GM10248 (cell line): ENCODE measurements around the gene PAQR9.

ENCODE experiments used
- CTCF ChIA-PET: fragments of 300-600 bp; sonication (Branson Sonifier 250); formaldehyde crosslinking; extraction: SDS; loops from one replicate; lab custom pipeline; 2021; ENCODE audit warnings: antibody characterized with exemption; lab: Yijun Ruan, JAX
- POLR2A ChIA-PET: fragments of 350-650 bp; sonication (Branson Sonifier 250); formaldehyde crosslinking; extraction: SDS; loops from one replicate; lab custom pipeline; 2020; ENCODE audit warnings: antibody characterized with exemption; lab: Yijun Ruan, JAX
- DNase-seq: peaks from one replicate; pipeline ENCODE4 v3.0.0; 2012; ENCODE audit errors: extremely low spot score
- CTCF ChIP-seq: IDR thresholded peaks from 2 replicates; pipeline ENCODE4 v1.5.1; 2012; ENCODE audit warnings: mild to moderate bottlenecking, low read depth; ENCODE audit errors: extremely low read depth, missing control alignments, control extremely low read depth

Gene PAQR9

GRCh38 chr3:142926368-142926944 lies 37.0 kb downstream of the PAQR9 start:
- ChIA-PET POLR2A (no interaction called here), CTCF (interaction anchor here (1.3 to 1.6 kb wide), 3 partner anchors 15 to 98 kb away, joined by 3 to 6 read pairs (median 5); no protein-coding TSS in a partner anchor)
- no peak for DNase-seq

GRCh38 chr3:142925140-142925539 lies 38.3 kb downstream of the PAQR9 start:
- no peak for TF ChIP-seq CTCF
- ChIA-PET CTCF (interaction anchor here (1.2 to 1.6 kb wide), 2 partner anchors 62 to 96 kb away, joined by 3 to 6 read pairs; no protein-coding TSS in a partner anchor), POLR2A (no interaction called here)

More at GRCh38 chr3:142926368-142926944, 37.0 kb downstream of the PAQR9 start:
- TF ChIP-seq CTCF, result no peak

GRCh38 chr3:142923694-142924093 lies 39.8 kb downstream of the PAQR9 start:
- CTCF ChIA-PET, result no interaction called here
- POLR2A ChIA-PET, result no interaction called here
- no peak for DNase-seq
- TF ChIP-seq CTCF, result no peak

More at GRCh38 chr3:142925140-142925539, 38.3 kb downstream of the PAQR9 start:
- DNase-seq, result no peak

- ChIA-PET CTCF (no interaction called here), POLR2A (no interaction called here)
- no peak for DNase-seq
- TF ChIP-seq CTCF, result no peak
Observed at GRCh38 chr3:142916605-142917004, 46.9 kb downstream of the PAQR9 start.

- TF ChIP-seq CTCF, result no peak
- CTCF ChIA-PET, result interaction anchor here (1.0 kb wide), 1 partner anchor 15 kb away, joined by 3 read pairs; no protein-coding TSS in a partner anchor
- POLR2A ChIA-PET, result no interaction called here
- DNase-seq, result no peak
Observed at GRCh38 chr3:142915636-142916035, 47.8 kb downstream of the PAQR9 start.

- no peak for TF ChIP-seq CTCF
- CTCF ChIA-PET, result no interaction called here
Observed at GRCh38 chr3:142914286-142914811, 49.1 kb downstream of the PAQR9 start.

More at GRCh38 chr3:142914286-142914811, 49.1 kb downstream of the PAQR9 start:
- no peak for DNase-seq
- POLR2A ChIA-PET, result no interaction called here
